Glomerular endothelial cell (primary cell): ENCODE results near the gene CCNQ. TPM values are rescaled to one million over a fixed set of nuclear protein-coding genes. Genes with fewer than 3 reads are reported as not detected.

Experiments
- DNase-seq: peaks from one replicate; pipeline ENCODE4 v3.0.0-alpha.2; 2011; ENCODE audit warnings: low read depth, low spot score; ENCODE audit errors: extremely low read depth
- total RNA-seq: library from RNA; depleted of rRNA; stranded (reverse); fragments of >200 nt; gene quantifications from 2 replicates; pipeline ENCODE4 v1.2.3, GENCODE V29; 2015

Gene CCNQ
- total RNA-seq, result 34.1 and 35.2 TPM in 2 replicates

DNA sequence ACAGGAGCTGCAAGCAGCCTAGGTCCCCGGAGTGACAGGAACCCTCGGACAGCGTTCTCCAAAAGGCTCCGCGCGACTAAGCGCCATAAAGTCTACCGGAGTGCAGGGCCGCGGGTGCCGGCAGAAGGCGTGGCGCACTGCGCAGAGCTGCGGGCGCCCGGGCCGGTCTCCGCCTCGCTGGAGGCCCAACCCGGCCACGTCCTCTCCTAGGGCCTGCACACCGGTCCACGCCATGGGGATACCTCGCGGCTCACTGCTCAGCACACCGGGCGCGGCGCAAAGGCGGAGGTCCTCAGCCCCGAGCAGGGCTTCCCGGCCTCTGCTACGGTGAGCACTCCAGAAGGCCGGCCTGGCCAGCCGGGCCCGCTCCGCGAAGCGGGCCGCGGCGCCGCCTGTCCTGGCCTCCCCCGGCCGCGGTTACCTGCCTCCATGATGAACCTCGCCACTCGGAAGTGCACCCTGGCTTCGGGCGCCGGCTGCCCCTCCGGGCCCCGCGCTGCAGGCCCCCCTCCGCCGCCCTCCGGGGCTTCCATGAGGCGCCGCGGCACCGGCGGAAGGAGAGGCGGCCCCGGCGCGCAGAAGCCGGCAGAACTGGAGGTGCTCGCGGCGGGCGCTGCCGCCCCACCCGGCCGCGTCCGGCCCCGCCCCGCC lies at the start of gene CCNQ:
Gene CCNQ (minus strand): TSS at position 599 of the 651 bp plus-strand sequence. CDS start 66 bp downstream, at position 533.
- DNase-seq, result no peak

DNA sequence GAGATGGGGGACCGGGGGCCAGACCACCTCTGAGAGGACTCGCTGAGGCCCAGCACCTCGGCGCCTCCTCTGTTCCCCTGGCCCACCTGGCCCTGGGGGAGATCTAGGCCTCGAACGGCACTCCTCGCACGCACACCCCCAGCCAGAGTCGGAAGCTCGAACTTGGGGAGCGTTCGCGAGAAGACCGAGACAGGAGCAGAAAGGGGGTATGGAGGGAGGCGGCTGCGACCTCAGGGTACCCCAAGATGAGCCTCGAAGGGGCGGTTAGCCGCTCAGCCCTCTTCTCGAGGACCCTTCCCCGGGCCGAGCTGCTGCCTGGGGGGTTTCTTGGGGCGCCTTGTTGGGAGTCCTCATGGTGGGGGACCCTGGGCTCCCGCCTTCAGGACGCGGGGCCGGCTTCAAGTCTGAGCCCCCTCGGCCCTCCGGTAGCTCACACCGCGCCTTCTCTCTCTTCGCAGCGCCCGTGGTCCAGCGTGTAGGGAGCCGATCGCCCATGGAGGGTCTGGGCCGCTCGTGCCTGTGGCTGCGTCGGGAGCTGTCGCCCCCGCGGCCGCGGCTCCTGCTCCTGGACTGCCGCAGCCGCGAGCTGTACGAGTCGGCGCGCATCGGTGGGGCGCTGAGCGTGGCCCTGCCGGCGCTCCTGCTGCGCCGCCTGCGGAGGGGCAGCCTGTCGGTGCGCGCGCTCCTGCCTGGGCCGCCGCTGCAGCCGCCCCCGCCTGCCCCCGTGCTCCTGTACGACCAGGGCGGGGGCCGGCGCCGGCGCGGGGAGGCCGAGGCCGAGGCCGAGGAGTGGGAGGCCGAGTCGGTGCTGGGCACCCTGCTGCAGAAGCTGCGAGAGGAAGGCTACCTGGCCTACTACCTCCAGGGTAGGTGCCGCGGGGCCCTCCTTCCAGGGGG lies 48.8 kb upstream of the CCNQ start:
- DNase-seq, result no peak

DNA sequence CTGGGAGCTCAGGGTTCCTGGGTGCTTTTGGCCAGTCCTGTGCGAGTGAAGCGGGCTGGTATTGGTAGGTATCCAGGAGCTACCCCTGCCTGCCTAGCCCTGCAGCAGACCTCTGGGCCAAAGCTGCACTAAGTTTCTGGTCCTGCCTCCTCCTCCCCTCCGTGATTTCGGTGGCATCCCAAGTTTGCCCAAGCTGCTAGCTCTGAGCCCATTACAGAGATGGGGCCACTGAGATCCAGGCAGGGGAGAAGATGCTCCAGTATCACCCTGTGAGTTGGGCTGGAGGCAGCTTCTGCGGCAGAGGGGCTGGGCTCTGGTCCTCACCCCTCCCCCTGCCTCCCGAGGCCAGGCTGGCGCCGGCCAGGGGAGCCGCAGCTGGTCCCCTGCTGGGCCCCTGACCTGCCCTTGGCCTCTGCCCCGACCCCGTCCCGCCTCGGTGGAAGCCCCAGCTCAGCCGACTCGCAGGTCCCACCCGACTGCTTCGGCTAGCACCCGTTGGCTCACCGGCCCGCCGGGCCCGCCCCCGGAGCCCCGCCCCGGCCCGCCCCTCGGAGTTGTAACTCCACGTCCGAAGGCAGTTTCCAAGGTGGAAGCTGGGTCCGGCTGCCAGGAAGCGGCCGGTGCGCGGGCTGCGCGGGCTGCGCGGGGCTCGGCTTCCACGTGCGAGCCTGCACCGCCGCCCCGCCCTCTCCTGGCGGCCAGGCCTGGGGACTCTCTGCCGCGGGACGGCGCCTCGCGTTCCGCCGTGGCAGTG lies 47.9 kb upstream of the CCNQ start, which contains the start of gene DUSP9:
Gene DUSP9 (plus strand): TSS at position 584 of the 754 bp plus-strand sequence. CDS start 751 bp downstream, outside the sequence.
- no peak for DNase-seq

DNA sequence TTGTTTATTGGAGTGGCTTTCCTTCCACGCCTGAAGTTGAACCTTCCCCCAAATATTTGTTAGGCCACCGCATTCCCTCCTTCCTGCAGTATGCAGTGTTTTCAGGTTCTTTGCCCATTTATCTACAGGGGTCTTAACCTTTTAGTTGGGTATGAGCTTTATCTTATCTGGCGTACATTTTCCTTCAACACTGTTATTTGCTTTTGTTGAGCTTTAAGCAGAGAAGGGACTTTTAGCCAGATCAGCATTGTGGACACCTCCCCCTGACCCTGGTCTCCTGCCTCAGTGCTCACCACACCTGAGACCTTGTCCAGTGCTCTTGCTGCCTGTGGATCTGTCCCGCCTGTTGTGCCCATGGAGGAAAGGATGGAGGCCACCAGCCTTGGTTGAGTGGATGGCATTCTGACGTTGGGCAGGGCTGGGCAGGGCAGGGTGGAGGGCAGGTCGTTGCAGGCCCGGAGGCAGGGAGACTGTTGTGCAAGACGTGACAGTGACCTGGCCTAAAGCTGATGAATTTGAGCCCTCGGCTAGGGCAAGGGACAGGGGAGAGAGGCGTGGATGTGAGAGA lies 47.1 kb upstream of the CCNQ start:
- no peak for DNase-seq

DNA sequence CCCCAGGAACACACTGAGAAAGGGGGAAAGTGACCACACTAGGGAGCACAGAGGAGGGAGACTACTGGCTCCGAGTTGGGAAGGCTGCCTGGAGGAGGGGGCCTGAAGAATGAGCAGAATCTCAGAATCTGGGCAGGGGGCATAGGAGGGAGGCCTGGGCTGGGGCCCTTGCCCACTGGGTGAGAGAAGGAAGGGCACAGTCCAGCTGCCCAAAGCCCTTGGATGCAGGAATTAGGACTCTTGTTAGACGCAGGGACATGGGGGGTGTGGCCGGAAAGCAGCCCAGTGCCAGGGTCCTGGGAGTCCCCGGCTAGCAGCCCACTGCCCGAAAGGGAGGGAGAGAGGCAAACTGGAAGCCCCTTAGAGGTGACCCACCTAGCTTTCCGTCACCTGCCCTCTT lies 46.2 kb upstream of the CCNQ start:
- DNase-seq, result no peak

DNA sequence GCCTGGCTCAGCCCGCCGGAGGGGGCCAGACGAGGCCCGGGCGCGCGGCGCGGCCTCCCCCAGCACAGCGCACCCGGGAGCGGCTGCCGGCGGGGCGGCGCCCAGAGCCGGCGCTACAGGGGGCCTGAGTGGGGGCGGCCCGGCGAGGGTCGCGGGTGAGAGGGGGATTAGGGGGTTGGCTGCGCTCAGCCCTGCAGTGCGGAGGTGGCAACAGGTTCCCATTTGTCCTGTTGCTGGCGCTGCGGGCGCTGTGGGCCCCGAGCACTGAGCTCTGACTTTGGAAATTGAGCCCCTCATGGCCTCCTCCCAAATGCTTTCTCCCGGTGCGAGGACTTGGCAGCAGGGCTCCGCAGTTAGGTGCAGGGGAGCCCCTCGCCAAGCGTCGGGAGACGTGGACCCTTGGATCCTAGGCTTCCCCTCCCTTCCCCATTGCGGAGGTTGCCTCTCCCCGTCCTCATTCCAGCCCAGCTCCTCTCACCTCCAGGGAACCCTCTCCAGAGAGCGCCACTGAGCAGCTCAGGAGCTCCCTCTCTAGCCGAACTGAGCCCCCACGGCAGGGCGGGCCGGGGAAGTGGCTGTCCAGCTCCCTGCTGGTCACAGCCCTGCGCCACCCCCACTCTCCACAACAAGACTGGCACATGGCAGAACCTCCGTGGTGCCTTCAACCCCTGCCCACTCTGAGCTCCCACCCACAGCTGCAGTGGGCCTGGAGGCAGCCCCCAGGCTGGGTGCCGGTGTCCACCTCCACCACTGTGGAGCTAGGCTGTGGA lies 45.6 kb upstream of the CCNQ start:
- DNase-seq, result no peak

DNA sequence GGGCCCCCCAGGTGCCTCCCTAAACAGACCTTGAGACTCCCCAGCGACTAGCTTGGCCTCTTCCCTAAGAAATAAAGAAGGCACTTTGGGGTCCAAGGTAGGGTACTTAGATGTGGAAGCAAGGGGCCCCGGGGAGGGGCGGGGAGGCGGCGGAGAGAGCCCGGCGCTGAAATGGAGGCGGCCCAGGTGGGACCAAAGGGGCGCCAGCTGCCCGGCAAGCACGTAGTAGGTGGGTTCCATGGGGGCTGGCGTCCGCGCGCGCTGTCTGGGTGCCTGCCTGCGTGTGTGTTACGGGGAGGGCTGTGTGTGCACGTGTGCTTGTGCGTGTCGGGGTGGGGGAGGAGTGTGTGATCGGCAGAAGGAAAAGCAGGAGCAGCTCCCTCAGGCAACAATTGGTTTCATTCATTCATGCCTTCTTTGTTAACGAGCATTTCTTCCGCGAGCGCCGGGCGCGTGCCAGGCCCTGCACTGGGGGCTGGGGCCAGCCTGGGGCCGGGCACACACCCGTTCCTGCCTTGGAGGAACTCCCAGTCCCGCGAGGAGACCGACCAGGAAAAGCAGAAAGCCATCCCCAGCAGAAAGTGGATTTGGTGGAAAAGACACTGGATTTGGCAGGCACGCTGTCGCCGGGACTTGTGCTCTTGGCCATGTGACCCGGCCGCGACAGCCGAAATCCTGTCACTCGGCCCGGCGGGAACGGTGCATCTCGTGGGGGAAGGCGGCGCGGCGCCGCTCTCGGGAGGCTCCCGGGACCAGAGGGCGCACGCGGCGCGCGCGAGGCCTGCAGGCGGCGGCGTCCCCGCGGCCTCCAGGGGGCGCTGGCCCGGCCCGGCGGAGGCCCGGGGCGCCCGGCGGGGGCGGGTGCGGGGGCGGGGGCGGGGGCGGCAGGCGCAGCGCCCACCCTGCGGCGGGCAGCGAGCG lies 44.8 kb upstream of the CCNQ start:
- no peak for DNase-seq

DNA sequence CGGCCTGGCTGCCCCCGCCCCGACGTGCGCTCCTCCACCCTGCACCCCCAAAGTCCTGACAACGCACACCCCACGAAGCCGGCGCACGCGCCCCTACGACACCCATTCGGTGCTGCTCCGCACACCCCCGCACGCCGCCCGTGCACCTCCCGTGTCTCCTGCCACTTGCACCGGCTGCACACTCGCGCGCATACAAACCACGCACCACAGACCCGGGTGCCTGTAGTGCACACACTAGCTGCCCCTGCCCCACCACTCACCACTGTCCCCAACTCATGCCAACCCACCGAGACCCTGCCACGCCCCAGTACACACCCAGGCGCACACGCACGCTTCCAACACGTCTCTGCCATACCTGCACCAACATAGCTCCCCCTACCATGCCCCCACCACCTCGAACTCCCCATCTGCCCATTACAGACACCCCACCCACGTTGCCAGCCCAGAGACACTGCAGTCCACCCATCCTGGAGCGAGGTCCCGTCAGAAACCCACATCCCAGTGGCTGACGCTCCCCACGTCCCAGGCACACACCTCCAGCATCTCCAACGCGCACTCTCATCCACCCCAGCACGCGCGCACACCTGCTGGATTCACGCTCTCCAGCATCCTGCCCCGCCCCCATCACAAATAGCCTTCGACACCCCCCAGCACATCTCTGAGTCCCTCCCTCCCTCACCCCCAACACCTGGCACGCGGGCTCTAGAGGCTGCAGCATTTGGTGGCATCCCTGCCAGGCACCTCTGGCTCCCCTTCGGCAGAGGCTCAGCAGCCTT lies 43.9 kb upstream of the CCNQ start:
- no peak for DNase-seq

DNA sequence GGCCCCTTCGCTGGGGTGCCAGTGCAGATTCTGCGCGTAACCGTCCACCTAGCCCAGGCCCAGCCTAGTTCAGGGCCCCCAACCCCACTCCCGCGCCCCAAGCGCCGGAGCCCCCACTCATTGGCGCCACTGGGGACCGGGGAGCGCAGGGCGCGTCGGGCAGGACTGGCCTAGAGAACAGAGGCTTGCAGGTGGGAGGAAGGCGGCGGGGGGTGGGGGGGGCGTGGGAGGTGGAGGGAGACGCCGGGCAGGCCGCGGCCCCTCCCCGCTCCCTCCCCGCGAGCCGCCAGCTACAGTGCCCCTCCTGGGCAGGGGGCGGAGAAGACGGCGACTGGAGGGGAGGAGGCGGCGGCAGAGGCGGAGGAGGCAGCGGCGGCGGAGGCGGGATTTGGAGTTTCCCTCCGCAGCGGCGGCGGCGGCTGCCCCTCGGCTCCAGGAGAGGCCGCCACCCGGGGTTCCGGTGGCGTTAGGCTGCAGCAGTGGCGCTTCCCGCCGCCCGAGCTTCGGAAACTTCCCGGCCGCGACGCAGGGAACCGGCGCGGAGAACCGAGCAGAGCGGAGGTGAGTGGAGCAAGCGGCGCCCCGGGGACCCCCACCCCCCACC lies 43.2 kb upstream of the CCNQ start:
- no peak for DNase-seq

DNA sequence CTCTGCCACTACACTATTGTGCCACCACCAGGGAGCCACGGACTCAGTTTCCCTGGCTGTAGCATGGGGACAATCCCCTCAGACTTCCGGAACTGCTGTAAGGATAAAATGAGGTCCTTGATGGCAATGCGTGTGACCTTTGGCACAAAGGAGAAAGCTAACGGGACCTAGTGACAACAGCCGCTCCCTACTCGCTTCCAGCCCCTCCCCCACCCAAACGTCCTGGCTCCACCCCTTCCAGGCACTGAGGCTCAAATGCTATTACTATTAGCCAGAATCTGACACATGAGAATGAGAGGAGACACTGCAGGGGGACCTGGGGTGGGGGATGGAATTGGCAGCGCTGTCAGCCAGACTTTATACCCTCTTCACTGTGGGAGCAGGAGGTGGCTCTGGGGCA lies 42.7 kb upstream of the CCNQ start:
- no peak for DNase-seq

DNA sequence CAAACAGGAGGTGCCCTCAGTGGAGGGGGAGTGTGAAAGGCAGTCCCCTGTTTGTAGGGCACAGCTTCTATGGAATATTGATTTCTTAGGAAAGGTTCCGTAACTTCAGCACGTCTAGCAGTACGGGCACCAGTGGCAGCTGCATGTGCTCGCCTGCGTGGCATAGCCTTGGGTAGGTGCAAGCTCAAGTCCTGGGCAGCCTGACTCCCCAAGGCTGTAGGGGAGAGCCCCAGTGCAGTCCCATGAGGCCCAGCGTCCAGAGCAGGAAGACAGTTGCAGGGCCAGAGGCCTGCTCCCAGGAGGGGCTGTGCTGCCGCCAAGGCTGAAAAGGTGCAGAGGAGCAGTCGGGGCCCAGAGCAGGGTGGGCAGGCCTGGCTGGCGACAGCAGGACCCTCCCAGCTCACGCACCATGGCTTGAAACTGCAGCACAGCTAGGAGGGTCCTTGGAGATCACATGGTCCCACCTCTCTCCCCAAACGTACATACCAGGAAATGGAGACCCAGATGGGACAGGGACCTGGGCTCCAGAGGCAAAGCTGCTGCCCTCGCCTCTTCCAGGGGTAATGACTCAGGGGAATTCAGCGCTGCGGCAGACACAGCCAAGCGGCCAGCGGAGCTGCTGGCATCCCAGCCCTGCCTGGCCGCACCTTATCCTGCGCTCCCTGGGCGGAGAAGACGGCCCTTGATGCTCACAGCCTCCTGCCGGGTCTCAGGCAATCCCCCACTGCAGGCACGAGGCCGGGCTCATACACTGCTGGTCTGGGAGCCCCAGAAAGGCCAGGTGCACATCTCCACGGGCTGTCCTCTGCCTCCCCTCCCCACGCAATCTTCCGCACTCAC lies 42.0 kb upstream of the CCNQ start:
- no peak for DNase-seq

DNA sequence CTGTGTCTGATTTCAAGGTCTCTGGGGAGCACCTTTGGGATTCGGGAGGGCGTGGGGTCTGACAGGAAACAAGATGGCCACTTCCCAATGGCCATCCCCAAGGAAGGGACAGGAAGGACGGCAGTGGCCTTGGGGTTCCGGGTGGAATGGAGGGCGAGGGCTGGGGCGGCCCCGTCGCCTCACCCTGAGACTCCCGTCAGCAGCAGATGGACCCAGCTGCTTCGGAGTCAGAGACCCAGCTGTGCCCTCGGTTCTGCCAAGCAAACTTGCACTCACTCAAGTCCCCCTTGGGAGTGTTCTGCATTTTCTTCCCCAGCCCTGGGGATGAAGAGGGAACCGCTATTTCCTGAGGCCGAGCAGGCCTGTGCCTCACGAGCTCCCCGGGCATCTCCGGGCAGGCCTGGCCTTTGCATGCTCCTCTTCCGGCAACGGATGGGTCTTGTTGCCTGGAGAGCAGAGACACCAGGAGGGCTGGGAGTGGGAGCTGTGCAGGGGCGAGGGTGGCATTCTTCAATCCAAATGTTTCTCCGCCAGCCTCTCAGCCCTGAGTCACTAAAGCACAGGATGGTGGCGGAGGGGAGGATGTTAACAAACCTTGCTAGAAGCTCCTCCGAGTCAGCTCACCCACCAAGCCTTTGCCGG lies 41.2 kb upstream of the CCNQ start:
- DNase-seq, result no peak

DNA sequence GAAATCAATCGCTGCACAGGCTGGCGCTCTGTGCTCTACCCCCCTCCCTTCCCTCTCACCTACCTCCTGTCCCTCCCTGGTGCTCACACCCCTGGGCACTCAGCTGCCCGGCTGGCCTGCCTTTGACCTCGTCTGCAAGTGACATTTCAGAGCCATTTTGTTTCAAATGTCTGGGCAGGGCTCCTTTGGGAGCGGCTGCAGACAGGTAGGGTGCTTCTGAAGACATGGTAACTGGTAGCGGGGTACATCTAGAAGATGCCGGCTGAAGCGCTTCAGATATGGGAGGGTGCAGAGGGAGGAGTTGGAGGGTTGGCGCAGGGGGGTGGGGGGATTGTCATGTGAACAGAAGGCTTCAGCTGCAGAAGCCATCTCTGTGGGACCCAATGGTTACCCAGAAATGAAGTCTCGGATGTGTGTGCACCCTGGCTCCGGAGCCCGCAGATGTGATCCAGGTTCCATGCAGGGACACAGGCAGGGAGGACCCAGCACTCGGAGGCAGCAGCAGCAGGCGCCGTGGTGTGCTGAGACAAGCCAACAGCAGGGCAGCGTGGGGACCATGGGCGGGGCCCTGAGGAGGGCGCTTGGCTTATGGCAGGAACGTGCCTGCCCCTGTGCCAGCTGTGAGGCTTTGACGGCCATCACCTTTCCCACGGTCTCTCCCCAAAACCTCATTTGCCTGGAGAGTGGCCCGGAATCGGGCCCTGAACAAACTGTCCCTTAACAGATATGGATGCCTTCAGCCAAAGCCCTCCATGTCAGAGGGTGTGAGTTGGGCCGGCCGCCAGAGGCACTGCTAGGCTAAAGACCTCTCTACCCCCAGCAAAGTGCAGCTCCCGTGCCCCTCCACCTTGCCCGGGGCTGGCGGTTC lies 40.5 kb upstream of the CCNQ start:
- no peak for DNase-seq

DNA sequence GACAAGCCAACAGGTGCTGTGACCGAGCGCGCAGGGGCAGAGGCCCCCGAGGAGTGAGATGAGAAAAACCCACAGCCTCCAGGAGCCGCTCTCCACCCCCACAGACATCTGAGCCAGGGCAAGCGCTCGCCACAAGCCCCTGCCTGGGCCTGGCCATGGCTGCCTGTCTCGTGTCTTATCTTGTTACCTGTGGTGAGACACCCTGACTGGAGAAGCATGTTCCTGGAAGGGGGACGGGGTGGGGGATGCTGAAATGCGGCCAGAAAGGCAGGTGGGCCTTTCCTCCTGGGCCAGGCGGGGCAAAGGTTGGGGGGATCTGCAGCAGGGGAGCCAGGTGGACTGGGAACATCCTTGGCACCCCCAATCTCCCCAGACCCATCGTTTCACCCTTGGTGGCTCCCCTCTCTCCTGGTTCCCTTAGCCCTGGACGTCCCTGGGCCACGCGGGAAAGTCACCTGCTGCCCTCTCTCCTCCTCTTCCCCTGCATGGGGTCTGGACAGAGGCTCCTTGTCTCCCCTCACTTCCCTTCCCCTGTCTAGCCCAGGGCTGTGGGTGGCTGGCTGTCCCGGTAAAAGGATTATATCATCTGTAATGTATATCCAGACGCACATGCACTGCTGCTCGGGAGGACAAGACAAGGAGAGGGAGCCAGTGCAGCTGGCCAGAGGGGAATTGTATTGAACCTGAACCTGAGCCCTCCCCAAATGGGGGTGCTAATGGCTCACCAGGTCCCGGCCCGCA lies 39.7 kb upstream of the CCNQ start:
- no peak for DNase-seq

DNA sequence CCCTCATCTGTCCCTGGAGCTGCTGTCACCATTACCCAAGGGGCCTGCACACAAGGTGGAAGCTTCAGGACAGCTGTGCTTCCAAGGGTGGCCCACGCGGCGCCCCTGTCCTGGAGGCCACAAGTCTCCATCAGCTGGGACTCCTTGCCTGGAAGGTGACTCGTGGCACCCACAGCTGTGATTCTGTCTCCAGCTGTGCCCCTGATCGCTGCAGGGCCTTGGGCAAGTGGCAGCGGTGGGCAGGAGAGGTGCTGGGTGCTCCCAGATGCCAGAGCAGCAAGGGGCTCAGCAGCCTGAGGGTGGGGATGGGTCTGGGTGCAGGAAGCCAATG lies 39.1 kb upstream of the CCNQ start:
- no peak for DNase-seq
